HepG2 (cell line): ENCODE data around the gene OTOP2. TPM values are rescaled to one million over a fixed set of nuclear protein-coding genes. Genes with fewer than 3 reads are reported as not detected.

ENCODE experiments used
- ATAC-seq: fragments of 200-7000 bp; cut with Tn5 transposase; 3 replicates; pipeline ENCODE4 v1.9.1; 2020; ENCODE audit warnings: mild to moderate bottlenecking, moderate library complexity
- BruUV-seq: library from RNA; stranded (reverse); fragments of 400-500 nt; replicated peaks from 2 replicates; lab custom pipeline; 2021; lab: Mats Ljungman, UMichigan
- CTCF ChIA-PET: fragments of 300-600 bp; formaldehyde crosslinking; extraction: SDS; loops from one replicate; lab custom pipeline; 2021; ENCODE audit warnings: low total read pairs, inconsistent platforms, low intra/inter-chr PET ratio; lab: Yijun Ruan, JAX
- POLR2A ChIA-PET: fragments of 350-600 bp; sonication (Branson Sonifier 250); formaldehyde crosslinking; loops from one replicate; lab custom pipeline; 2020; ENCODE audit warnings: antibody characterized with exemption, inconsistent platforms; lab: Yijun Ruan, JAX
- DNase-seq: peaks from one replicate; pipeline ENCODE4 v3.0.0-alpha.2; 2015; ENCODE audit warnings: low spot score
- FAIRE-seq: peaks from 3 replicates; lab custom pipeline; 2011; peaks lifted over from hg19 to GRCh38; lab: Jason Lieb, UNC
- H2AFZ ChIP-seq: one replicate; pipeline ENCODE4 v1.6.1; 2011; ENCODE audit warnings: low read length, inconsistent platforms
- H3K27ac ChIP-seq: fragments of 300-600 bp; 3 replicates; pipeline ENCODE4 v1.8.0; 2011; ENCODE audit warnings: mixed run types, mild to moderate bottlenecking, mixed read lengths, low read length, inconsistent platforms; ENCODE audit not compliant: insufficient read depth; ENCODE audit errors: extremely low read length
- H3K27me3 ChIP-seq, 2 experiments: fragments of 200-600 bp in 1 of 2; 2 replicates in 1 of 2; 3 replicates in 1 of 2; pipeline versions ENCODE4 v1.6.0 to v1.8.0; 2011; ENCODE audit warnings: low read length in 2 of 2, mild to moderate bottlenecking in 2 of 2, moderate library complexity in 2 of 2, inconsistent platforms in 1 of 2; ENCODE audit not compliant: insufficient read depth in 2 of 2, control insufficient read depth in 1 of 2
- H3K36me3 ChIP-seq, 2 experiments: fragments of 200-600 bp in 1 of 2; replicated peaks in 1 of 2; 2 replicates in 1 of 2; 3 replicates in 1 of 2; pipeline versions ENCODE4 v1.5.1 to v1.8.0; 2011; ENCODE audit warnings: low read length in 2 of 2, inconsistent platforms in 1 of 2; ENCODE audit not compliant: insufficient read depth in 2 of 2, control insufficient read depth in 1 of 2
- H3K4me1 ChIP-seq: 2 replicates; pipeline ENCODE4 v1.5.1; 2012; ENCODE audit warnings: low read length, inconsistent platforms; ENCODE audit not compliant: insufficient read depth
- H3K4me2 ChIP-seq: 2 replicates; pipeline ENCODE4 v1.6.0; 2011; ENCODE audit warnings: low read depth, low read length, inconsistent platforms
- H3K4me3 ChIP-seq, 3 experiments: fragments of 200-600 bp in 1 of 3; sonication (generic), shearing (Covaris generic) in 1 of 3; replicated peaks in 1 of 3; 2 replicates each; pipeline ENCODE4 v1.5.1; 2011 to 2016; ENCODE audit warnings: low read length in 3 of 3, inconsistent platforms in 2 of 3, low read depth in 2 of 3, mild to moderate bottlenecking in 2 of 3, control low read depth in 1 of 3, mixed read lengths in 1 of 3; ENCODE audit not compliant: insufficient read depth in 1 of 3
- H3K79me2 ChIP-seq: one replicate; pipeline ENCODE4 v1.6.1; 2011; ENCODE audit warnings: low read length, inconsistent platforms; ENCODE audit not compliant: insufficient read depth
- H3K9ac ChIP-seq: 2 replicates; pipeline ENCODE4 v1.6.0; 2011; ENCODE audit warnings: mild to moderate bottlenecking, low read depth, low read length, inconsistent platforms; ENCODE audit not compliant: insufficient read depth
- H3K9me3 ChIP-seq: 2 replicates; pipeline ENCODE4 v1.5.1; 2012; ENCODE audit warnings: mild to moderate bottlenecking, low read length
- H4K20me1 ChIP-seq: 2 replicates; pipeline ENCODE4 v1.6.0; 2011; ENCODE audit warnings: inconsistent platforms, mild to moderate bottlenecking, low read length, moderate library complexity; ENCODE audit not compliant: insufficient read depth
- ATF3 ChIP-seq: sonication (generic); formaldehyde crosslinking; IDR thresholded peaks from 2 replicates; pipeline ENCODE4 v1.4.0; 2020; ENCODE audit warnings: missing genetic modification reagents
- MAFG ChIP-seq: sonication (generic); formaldehyde crosslinking; IDR thresholded peaks from 2 replicates; pipeline ENCODE4 v1.5.1; 2020; ENCODE audit warnings: mild to moderate bottlenecking, missing genetic modification reagents
- NFAT5 ChIP-seq: sonication (generic); formaldehyde crosslinking; IDR thresholded peaks from 2 replicates; pipeline ENCODE4 v1.4.0; 2020; ENCODE audit warnings: missing genetic modification reagents
- PATZ1 ChIP-seq: sonication (generic); formaldehyde crosslinking; IDR thresholded peaks from 2 replicates; pipeline ENCODE4 v1.4.0; 2020; ENCODE audit warnings: missing genetic modification reagents
- WGBS: methylation state at CpG from one replicate; pipeline ENCODE4 v1.1.6; 2017; ENCODE audit warnings: low lambda C conversion rate; 5-methylcytosine and 5-hydroxymethylcytosine counted together
- in situ Hi-C: cut with HindIII; loops from 2 replicates; pipeline ENCODE4 v1.10.0; 2017; ENCODE audit warnings: low pct_unique_long_range_greater_than_20kb; ENCODE audit not compliant: extremely low pct_ligation_motif_present
- intact Hi-C: fragments of 100-400 bp; cut with micrococcal nuclease; formaldehyde crosslinking; loops from one replicate; pipeline ENCODE4 v1.10.0; 2022; ENCODE audit not compliant: unreplicated experiment
- polyA plus RNA-seq, 8 experiments: library from polyadenylated mRNA; depleted of rRNA in 3 of 8; stranded (reverse) in 7 of 8; unstranded in 1 of 8; fragments of >200 nt; fragmentation: Illumina TruSeq in 4 of 8; extraction: Trizol in 4 of 8; gene quantifications; 2 replicates each; pipeline versions ENCODE4 v1.2.1 to v1.2.3, GENCODE V29; 2011 to 2016; ENCODE audit warnings: low read depth in 4 of 8, missing spikeins in 1 of 8, mixed read lengths in 1 of 8; ENCODE audit not compliant: insufficient read depth in 1 of 8
- total RNA-seq, 5 experiments: library from RNA; depleted of rRNA; stranded (reverse); fragments of >200 nt; fragmentation: Illumina TruSeq; extraction: Trizol; gene quantifications; 2 replicates each; pipeline ENCODE4 v1.2.3, GENCODE V29; 2016; ENCODE audit warnings: low read depth in 1 of 5

OTOP2 gene
- total and polyA plus RNA-seq, 2 of the 13 experiments (the other 11 are each of a cell fraction or from before 2014, with no cell fraction given) = not detected

GRCh38 chr17:74952431-74953133, 28.5 kb downstream of the OTOP2 start (continued):
- TF ChIP-seq NFAT5 (no peak), MAFG (CRISPR knock-in tag) (no peak)
- TF ChIP-seq, all 625 proteins: peak for 3

GRCh38 chr17:74953134-74953687, 29.1 kb downstream of the OTOP2 start:
- Histone ChIP-seq H3K9ac (no peak overlapping the region), H3K36me3 (no peaks in the 10 kb centered on the region), H3K4me3 (no peak overlapping the region), H2AFZ (no peak overlapping the region), H3K4me1 (peaks cover 10% of the 10 kb centered on the region), H3K79me2 (no peaks in the 10 kb centered on the region), H4K20me1 (no peaks in the 10 kb centered on the region), H3K27ac (no peak overlapping the region), H3K4me2 (no peak overlapping the region)
- CTCF ChIA-PET = no interaction called here
- 24% methylated on average over 7 of the region's 11 CpGs for WGBS
- DNase-seq (no peak), FAIRE-seq (no peak)
- in situ Hi-C loops = loop anchor here (5.0 kb wide), 1 partner anchor 151 kb away; no protein-coding TSS in a partner anchor
- BruUV-seq = no TSS peak
- POLR2A ChIA-PET = interaction anchor here (1.4 kb wide), 1 partner anchor 80 kb away, joined by 3 read pairs; the partner anchor contains the start of gene FDXR
- TF ChIP-seq PATZ1 (CRISPR knock-in tag) = 0 out of 2 replicates have a peak, but pooled peaks have one; percentile 28
- TF ChIP-seq ATF3 (CRISPR knock-in tag) = no peak
- TF ChIP-seq, all 625 proteins: peak for 1
- ATAC-seq = peak; percentile 12; the same call in 1 of the 3 replicates
- H3K9me3 ChIP-seq = no peaks in the 10 kb centered on the region
- peaks cover 7 to 38% of the 10 kb centered on the region in 2 experiments; a peak in 4 of 5 replicates for H3K27me3 ChIP-seq
- intact Hi-C loops = no loop called here
